NCI-H1048 (cell line): ENCODE data around the gene FRMD7.
"Not testable (repeated sequence)": the region's sequence is repeated elsewhere in the genome, so short reads cannot be mapped to it uniquely, and the experiment has no call there.

Experiments
- DNase-seq: peaks from one replicate; lab custom pipeline; 2025; lab: John Stamatoyannopoulos, UW

The FRMD7 gene

GRCh38 chrX:132127743-132128142 lies at the start of gene FRMD7:
Gene FRMD7, minus strand, starts transcription at chrX:132128020. Its CDS starts 176 bp downstream, at chrX:132127844.
- DNase-seq = no peak

- no peak for DNase-seq
Observed at GRCh38 chrX:132173647-132174046, 45.8 kb upstream of the FRMD7 start.

GRCh38 chrX:132171881-132172280 lies 44.1 kb upstream of the FRMD7 start:
- no peak for DNase-seq

- DNase-seq = no peak
Observed at GRCh38 chrX:132171478-132171877, 43.7 kb upstream of the FRMD7 start.

GRCh38 chrX:132169554-132169953 lies 41.7 kb upstream of the FRMD7 start:
- DNase-seq = no peak

GRCh38 chrX:132165651-132166050 lies 37.8 kb upstream of the FRMD7 start:
- DNase-seq = no peak

- DNase-seq = no peak
Observed at GRCh38 chrX:132165005-132165404, 37.2 kb upstream of the FRMD7 start.

- not testable (repeated sequence) for DNase-seq
Observed at GRCh38 chrX:132163094-132163493, 35.3 kb upstream of the FRMD7 start.

- no peak for DNase-seq
Observed at GRCh38 chrX:132153166-132153565, 25.3 kb upstream of the FRMD7 start.

- DNase-seq = no peak
Observed at GRCh38 chrX:132146456-132146855, 18.6 kb upstream of the FRMD7 start.

GRCh38 chrX:132144061-132144460 lies 16.2 kb upstream of the FRMD7 start:
- no peak for DNase-seq

- no peak for DNase-seq
Observed at GRCh38 chrX:132125906-132126305, 1.9 kb downstream of the FRMD7 start.

GRCh38 chrX:132120913-132121312 lies 6.9 kb downstream of the FRMD7 start:
- DNase-seq = no peak

GRCh38 chrX:132119821-132120515 lies 7.9 kb downstream of the FRMD7 start:
- DNase-seq = no peak

- DNase-seq = no peak
Observed at GRCh38 chrX:132119283-132119682, 8.5 kb downstream of the FRMD7 start.

GRCh38 chrX:132118358-132118757 lies 9.5 kb downstream of the FRMD7 start:
- no peak for DNase-seq

- no peak for DNase-seq
Observed at GRCh38 chrX:132115792-132116191, 12.0 kb downstream of the FRMD7 start.

- no peak for DNase-seq
Observed at GRCh38 chrX:132114607-132115006, 13.2 kb downstream of the FRMD7 start.

- no peak for DNase-seq
Observed at GRCh38 chrX:132107291-132107690, 20.5 kb downstream of the FRMD7 start.

- no peak for DNase-seq
Observed at GRCh38 chrX:132101799-132102198, 26.0 kb downstream of the FRMD7 start.

GRCh38 chrX:132101206-132101605 lies 26.6 kb downstream of the FRMD7 start:
- no peak for DNase-seq

- not testable (repeated sequence) for DNase-seq
Observed at GRCh38 chrX:132098704-132099103, 29.1 kb downstream of the FRMD7 start.

- DNase-seq = no peak
Observed at GRCh38 chrX:132094164-132094563, 33.7 kb downstream of the FRMD7 start.

- DNase-seq = no peak
Observed at GRCh38 chrX:132093239-132093860, 34.5 kb downstream of the FRMD7 start.
